Measurements from ENCODE around the gene FLYWCH2. TPM values are rescaled to one million over a fixed set of nuclear protein-coding genes. Genes with fewer than 3 reads are reported as not detected.

Gene FLYWCH2
- polyA plus RNA-seq, 1 experiment, result 22.4 TPM

DNA sequence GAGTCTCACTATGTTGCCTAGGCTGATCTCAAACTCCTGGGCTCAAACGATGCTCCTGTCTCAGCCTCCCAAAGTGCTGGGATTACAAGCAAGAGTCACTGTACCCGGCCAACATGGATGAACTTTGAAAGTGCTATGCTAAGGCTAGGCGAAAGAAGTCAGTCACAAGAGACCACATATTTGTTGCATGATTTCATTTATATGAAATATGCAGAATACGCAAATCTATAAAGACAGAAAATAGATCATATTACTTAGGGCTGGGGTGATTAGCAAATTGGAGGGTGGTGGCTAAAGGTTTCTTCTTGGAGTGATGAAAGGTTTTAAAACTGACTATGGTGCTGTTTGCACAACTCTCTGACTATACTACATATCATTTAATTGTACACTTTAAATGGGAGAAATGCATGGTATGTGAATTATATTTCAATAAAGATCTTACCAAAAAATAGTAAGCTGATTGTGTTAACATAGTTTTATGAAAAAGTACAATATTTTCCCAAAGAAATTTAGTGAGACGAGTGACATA is 27.5 kb downstream of the FLYWCH2 start:
- Histone ChIP-seq H3K27ac (ENCODE audit: low read depth, low read length) (no peak overlapping the region), H3K9me3 (ENCODE audit: control insufficient read depth, insufficient read depth, low read length) (no peaks in the 10 kb centered on the region), H3K27me3 (ENCODE audit: control insufficient read depth, insufficient read depth, low read length) (no peaks in the 10 kb centered on the region), H3K4me3 (ENCODE audit: low read depth, low read length) (no peak overlapping the region)
- TF ChIP-seq, protein P1, sequence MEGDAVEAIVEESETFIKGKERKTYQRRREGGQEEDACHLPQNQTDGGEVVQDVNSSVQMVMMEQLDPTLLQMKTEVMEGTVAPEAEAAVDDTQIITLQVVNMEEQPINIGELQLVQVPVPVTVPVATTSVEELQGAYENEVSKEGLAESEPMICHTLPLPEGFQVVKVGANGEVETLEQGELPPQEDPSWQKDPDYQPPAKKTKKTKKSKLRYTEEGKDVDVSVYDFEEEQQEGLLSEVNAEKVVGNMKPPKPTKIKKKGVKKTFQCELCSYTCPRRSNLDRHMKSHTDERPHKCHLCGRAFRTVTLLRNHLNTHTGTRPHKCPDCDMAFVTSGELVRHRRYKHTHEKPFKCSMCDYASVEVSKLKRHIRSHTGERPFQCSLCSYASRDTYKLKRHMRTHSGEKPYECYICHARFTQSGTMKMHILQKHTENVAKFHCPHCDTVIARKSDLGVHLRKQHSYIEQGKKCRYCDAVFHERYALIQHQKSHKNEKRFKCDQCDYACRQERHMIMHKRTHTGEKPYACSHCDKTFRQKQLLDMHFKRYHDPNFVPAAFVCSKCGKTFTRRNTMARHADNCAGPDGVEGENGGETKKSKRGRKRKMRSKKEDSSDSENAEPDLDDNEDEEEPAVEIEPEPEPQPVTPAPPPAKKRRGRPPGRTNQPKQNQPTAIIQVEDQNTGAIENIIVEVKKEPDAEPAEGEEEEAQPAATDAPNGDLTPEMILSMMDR (IDR thresholded peaks at IDR 0.05; ENCODE audit: low read depth, low read length), result no peak
- ChIA-PET POLR2A (interaction anchor here (0.6 kb wide), 1 partner anchor 926 kb away, joined by 3 read pairs; no protein-coding TSS in a partner anchor), CTCF (interaction anchor here (0.7 to 2.8 kb wide), 4 partner anchors 9 to 71 kb away, joined by 3 to 12 read pairs (median 6); no protein-coding TSS in a partner anchor)
- no peak for DNase-seq (ENCODE audit: low read depth, low spot score)

DNA sequence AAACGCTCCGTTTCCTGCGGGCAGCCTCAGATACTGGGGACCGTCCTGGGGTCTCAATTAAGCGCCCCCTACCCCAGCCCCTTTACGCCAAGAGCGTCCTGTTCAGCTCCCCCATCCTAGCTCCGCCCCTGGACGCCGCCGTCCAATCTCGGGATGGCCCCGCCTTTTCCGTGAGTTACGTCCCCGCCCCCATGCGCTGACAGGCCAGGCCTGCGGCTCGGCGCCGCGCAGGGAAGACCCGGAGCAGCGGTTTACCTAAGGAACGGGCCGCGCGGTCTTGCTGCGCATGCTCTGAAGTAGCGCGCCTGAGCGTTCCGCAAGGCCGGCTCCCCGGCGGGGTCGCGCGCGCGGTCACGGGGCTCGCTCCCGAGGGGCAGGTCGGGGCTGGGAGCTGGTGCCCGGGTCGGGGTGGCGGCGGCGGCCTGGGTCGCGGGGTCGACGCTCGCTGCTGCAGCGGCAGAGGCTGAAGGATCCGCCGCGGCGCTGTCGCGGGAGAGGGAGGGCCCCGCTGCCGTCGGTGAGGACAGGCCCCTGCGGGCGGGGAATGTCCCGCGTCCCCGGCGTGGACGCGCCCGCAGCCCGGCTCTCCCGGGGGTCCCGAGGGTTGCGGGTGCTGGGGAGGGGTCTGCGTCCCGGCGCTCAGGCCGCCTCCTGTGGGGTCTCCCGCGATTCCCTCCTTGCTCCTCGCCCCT is 28.8 kb downstream of the FLYWCH2 start, which contains the start of gene FLYWCH1:
Gene FLYWCH1, plus strand, starts transcription at position 294 of the 692 bp plus-strand sequence. CDS start 17,755 bp downstream, outside the sequence.
- no peaks in the 10 kb centered on the region for H3K27me3 ChIP-seq (ENCODE audit: control insufficient read depth, insufficient read depth, low read length)
- TF ChIP-seq, protein P1 (IDR thresholded peaks at IDR 0.05; ENCODE audit: low read depth, low read length), result no peak
- ChIA-PET CTCF (interaction anchor here (0.8 to 3.2 kb wide), 5 partner anchors 9 to 73 kb away, joined by 3 to 12 read pairs (median 4); partner anchors contain the start of gene FLYWCH2), POLR2A (interaction anchor here (0.5 to 2.3 kb wide), 4 partner anchors 9 to 138 kb away, joined by 3 to 14 read pairs (median 4); partner anchors contain the start of gene FLYWCH2)
- peak within 1 kb of the TSS; percentile 91 for H3K4me3 ChIP-seq (ENCODE audit: low read depth, low read length)
- peak; percentile 94 for DNase-seq (ENCODE audit: low read depth, low spot score)
- peak within 1 kb of the TSS; percentile 91 for H3K27ac ChIP-seq (ENCODE audit: low read depth, low read length)
- H3K9me3 ChIP-seq (ENCODE audit: control insufficient read depth, insufficient read depth, low read length), result no peaks in the 10 kb centered on the region

DNA sequence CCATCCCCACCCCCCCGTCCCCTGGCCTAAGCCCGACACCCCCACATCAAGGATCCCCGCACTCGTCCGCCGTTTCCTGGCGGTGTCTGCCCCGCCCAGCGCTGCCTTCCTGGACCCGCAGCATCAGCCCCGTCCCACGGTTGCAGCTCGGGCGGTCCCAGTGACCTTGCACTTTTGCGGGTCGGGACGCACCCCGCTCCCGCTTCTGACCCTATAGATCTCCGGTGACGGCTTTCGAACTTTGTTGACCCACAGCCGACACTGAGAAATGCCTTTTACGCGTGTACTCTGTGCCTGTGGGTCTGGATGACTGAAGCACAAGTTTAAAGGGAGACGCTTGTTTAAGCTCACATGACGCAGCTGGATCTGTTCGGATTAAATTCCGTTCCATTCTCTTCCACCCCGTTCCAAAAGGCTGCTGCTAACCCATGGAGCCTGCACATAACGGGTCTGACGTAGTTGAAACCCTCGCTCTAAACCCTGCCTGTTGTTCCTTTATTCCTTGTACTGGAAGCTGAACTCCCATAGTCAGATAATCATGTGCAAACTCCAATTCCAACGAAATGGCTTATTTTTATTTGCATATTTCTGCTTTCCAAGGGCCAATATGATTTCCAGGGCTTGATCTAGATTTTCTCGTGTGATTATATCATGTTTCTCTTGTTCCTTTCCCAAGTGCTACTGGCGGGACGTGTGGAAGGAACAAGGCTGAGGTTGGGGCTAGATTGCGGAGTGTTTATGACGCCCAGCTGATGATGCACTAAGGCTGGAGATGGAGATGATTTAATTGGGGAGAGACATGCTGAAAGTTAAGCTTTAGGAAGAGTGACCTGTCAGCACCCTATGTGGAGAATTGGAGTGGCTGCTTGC is 29.6 kb downstream of the FLYWCH2 start:
- DNase-seq (ENCODE audit: low read depth, low spot score), result peak; percentile 34
- POLR2A ChIA-PET, result interaction anchor here (1.0 to 2.3 kb wide), 2 partner anchors 10 to 29 kb away, joined by 4 to 14 read pairs; partner anchors contain the start of gene FLYWCH2
- TF ChIP-seq, protein P1 (IDR thresholded peaks at IDR 0.05; ENCODE audit: low read depth, low read length), result no peak
- Histone ChIP-seq H3K27me3 (ENCODE audit: control insufficient read depth, insufficient read depth, low read length) (no peaks in the 10 kb centered on the region), H3K4me3 (ENCODE audit: low read depth, low read length) (peak overlapping the region; percentile 91), H3K27ac (ENCODE audit: low read depth, low read length) (peak overlapping the region; percentile 91), H3K9me3 (ENCODE audit: control insufficient read depth, insufficient read depth, low read length) (no peaks in the 10 kb centered on the region)
- CTCF ChIA-PET, result interaction anchor here (1.2 to 3.2 kb wide), 4 partner anchors 8 to 74 kb away, joined by 4 to 12 read pairs (median 8); no protein-coding TSS in a partner anchor

DNA sequence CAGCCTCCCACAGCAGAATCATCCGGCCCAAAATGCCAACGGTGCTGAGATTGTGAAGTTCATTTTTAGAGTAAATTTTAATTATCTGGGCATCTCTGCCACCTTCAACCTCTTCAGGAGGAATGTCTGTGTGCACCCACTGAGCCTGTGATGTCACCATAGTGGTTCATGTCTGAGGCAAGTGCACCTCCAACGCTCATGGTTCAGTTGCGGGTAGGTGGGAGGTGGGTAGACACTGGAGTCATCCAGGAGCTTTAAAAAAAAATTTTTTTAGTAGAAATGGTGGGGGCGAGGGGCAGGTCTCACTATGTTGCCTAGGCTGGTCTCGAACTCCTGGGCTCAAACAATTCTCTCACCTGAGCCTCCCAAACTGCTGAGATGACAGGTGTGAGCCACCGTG is 30.6 kb downstream of the FLYWCH2 start:
- CTCF ChIA-PET, result interaction anchor here (1.0 to 3.2 kb wide), 5 partner anchors 9 to 75 kb away, joined by 3 to 12 read pairs (median 9); no protein-coding TSS in a partner anchor
- no peak for DNase-seq (ENCODE audit: low read depth, low spot score)
- TF ChIP-seq, protein P1 (IDR thresholded peaks at IDR 0.05; ENCODE audit: low read depth, low read length), result no peak
- Histone ChIP-seq H3K4me3 (ENCODE audit: low read depth, low read length) (peak overlapping the region; percentile 91), H3K27me3 (ENCODE audit: control insufficient read depth, insufficient read depth, low read length) (no peaks in the 10 kb centered on the region), H3K27ac (ENCODE audit: low read depth, low read length) (no peak overlapping the region), H3K9me3 (ENCODE audit: control insufficient read depth, insufficient read depth, low read length) (no peaks in the 10 kb centered on the region)
- POLR2A ChIA-PET, result no interaction called here
